Activated CD4-positive, alpha-beta T cell treated with anti-CD3 and anti-CD28 coated beads, Interleukin-2, amount 10 ng/mL, durations not matched to agents 7 days and 5 days (primary cell): ENCODE measurements around the gene MGAT4B. TPM values are rescaled to one million over a fixed set of nuclear protein-coding genes. Genes with fewer than 3 reads are reported as not detected.
"Not testable (repeated sequence)": the region's sequence is repeated elsewhere in the genome, so short reads cannot be mapped to it uniquely, and the experiment has no call there.

Experiments
- CTCF ChIA-PET: fragments of 350-600 bp; sonication (Branson Sonifier 250); formaldehyde crosslinking; loops from one replicate; lab custom pipeline; 2021; ENCODE audit warnings: antibody characterized with exemption; lab: Charles Lee
- POLR2A ChIA-PET: fragments of 350-600 bp; sonication (Branson Sonifier 250); formaldehyde crosslinking; loops from one replicate; lab custom pipeline; 2021; ENCODE audit warnings: antibody characterized with exemption; lab: Charles Lee
- DNase-seq: peaks from one replicate; pipeline ENCODE4 v3.0.0-alpha.2; 2020
- H3K27ac Mint-ChIP-seq: one replicate; pipeline ENCODE4 v1.8.0; 2021; ENCODE audit warnings: mild to moderate bottlenecking, moderate library complexity, mixed read lengths
- H3K27me3 Mint-ChIP-seq: one replicate; pipeline ENCODE4 v1.8.0; 2021; ENCODE audit warnings: mixed read lengths
- H3K36me3 Mint-ChIP-seq: one replicate; pipeline ENCODE4 v1.8.0; 2021; ENCODE audit warnings: low read depth, mixed read lengths
- H3K4me1 Mint-ChIP-seq: one replicate; pipeline ENCODE4 v1.8.0; 2021; ENCODE audit warnings: mixed read lengths
- H3K4me3 Mint-ChIP-seq: one replicate; pipeline ENCODE4 v1.8.0; 2021; ENCODE audit warnings: mild to moderate bottlenecking, moderate library complexity, mixed read lengths
- H3K9me3 Mint-ChIP-seq: one replicate; pipeline ENCODE4 v1.8.0; 2021; ENCODE audit warnings: mixed read lengths
- total RNA-seq, 2 experiments: library from RNA; stranded (reverse); gene quantifications; one replicate each; pipeline ENCODE4 v1.2.3, GENCODE V29; 2021

Gene MGAT4B
- total RNA-seq, 2 experiments from 2014 or later: 86.2 to 87.7 TPM

GRCh38 chr5:179795049-179795862 is 11.4 kb downstream of the MGAT4B start:
- DNase-seq: no peak
- H3K27me3 Mint-ChIP-seq: no peaks in the 10 kb centered on the region
- peak overlapping the region; percentile 52 for H3K4me3 Mint-ChIP-seq
- peak overlapping the region; percentile 46 for H3K27ac Mint-ChIP-seq
- CTCF ChIA-PET: interaction anchor here (0.6 to 0.7 kb wide), 3 partner anchors 14 to 56 kb away, joined by 3 to 4 read pairs (median 3); no protein-coding TSS in a partner anchor
- H3K4me1 Mint-ChIP-seq: peaks cover 35% of the 10 kb centered on the region
- H3K9me3 Mint-ChIP-seq: no peaks in the 10 kb centered on the region
- POLR2A ChIA-PET: interaction anchor here (0.6 kb wide), 1 partner anchor 109 kb away, joined by 3 read pairs; no protein-coding TSS in a partner anchor
- peaks cover 11% of the 10 kb centered on the region for H3K36me3 Mint-ChIP-seq

DNA sequence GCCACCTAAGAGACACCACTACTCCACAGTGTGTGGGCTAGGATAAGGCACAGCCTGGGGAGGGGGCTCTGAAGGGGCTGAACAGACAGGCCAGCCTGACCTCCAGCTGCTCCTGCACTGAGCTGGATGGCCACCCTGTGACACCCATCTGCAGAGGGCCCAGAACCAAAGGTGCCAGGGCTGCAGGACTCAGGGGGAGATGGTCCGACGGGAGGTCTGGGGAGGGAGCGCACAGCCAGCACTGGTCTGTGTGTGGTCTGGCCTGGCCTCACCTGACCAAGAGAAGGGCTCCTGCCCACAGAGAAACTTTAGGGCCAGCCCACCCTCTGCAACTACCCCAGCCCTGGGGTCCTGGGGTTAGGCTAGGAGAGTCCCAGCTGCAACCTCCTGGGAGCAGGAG is 12.1 kb downstream of the MGAT4B start:
- Mint-ChIP-seq H3K27me3 (no peaks in the 10 kb centered on the region), H3K36me3 (peaks cover 9% of the 10 kb centered on the region), H3K27ac (peak overlapping the region; percentile 25), H3K9me3 (no peaks in the 10 kb centered on the region), H3K4me3 (peak overlapping the region; percentile 52), H3K4me1 (peaks cover 35% of the 10 kb centered on the region)
- no peak for DNase-seq
- ChIA-PET POLR2A (interaction anchor here (0.6 kb wide), 1 partner anchor 110 kb away, joined by 3 read pairs; no protein-coding TSS in a partner anchor), CTCF (interaction anchor here (0.6 to 1.2 kb wide), 4 partner anchors 8 to 296 kb away, joined by 3 to 5 read pairs (median 3); no protein-coding TSS in a partner anchor)

GRCh38 chr5:179794171-179794570 is 12.5 kb downstream of the MGAT4B start:
- Mint-ChIP-seq H3K9me3 (no peaks in the 10 kb centered on the region), H3K36me3 (peaks cover 5% of the 10 kb centered on the region), H3K4me3 (peak overlapping the region; percentile 52), H3K27ac (peak overlapping the region; percentile 80), H3K27me3 (no peaks in the 10 kb centered on the region), H3K4me1 (peaks cover 35% of the 10 kb centered on the region)
- POLR2A ChIA-PET: interaction anchor here (0.6 kb wide), 1 partner anchor 225 kb away, joined by 4 read pairs; no protein-coding TSS in a partner anchor
- DNase-seq: no peak
- CTCF ChIA-PET: interaction anchor here (0.9 to 1.2 kb wide), 3 partner anchors 8 to 296 kb away, joined by 3 to 5 read pairs (median 3); no protein-coding TSS in a partner anchor

- peak within 1 kb of the TSS; percentile 80 for H3K27ac Mint-ChIP-seq
Observed at GRCh38 chr5:179793468-179794139, 13.1 kb downstream of the MGAT4B start, which contains the start of gene LTC4S. LTC4S (plus strand) TSS chr5:179793986; CDS start chr5:179794081, 95 bp downstream.

DNA sequence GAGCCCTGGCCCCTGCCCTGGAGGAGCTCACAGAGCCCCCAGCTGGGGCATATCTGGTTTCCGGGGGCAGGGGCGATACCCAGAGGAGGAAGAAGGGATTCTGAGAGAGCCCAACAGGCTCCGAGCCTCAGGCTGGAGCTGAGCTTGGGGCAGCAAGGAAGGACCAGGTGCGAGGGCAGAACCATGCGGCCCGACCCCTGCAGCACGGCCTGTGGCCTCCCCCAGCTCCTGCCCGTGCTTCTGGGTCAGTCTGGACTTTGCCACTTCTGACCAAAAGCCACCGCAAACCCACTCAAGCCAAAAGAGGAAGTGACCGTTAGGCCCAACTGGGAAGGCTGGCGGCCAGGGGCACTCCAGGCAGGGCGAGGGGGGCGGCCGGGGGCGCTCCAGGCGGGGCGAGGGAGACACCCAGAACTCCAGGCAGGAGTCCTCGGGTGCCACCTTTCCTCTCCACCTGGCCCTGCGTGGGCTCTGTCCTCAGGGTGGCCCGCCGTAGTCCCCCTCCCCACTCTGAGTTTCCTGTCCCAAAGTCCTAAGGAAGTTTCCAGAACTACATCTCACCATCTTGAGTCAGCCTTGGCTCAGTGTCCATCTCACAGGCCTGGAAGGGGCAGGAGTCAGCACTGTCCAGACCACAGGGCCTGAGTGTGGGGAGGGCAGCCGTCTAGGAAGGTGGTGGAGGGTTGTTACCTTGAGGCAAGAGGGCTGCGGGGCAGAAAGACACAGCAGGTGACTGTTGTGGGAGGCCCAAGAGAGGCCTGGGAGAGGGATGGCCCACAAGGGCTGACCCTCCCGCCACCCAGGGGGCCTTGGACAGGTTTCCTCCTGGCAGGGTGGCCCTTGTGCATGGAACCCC is 13.8 kb downstream of the MGAT4B start:
- ChIA-PET CTCF (interaction anchor here (0.8 to 2.1 kb wide), 6 partner anchors 9 to 35 kb away, joined by 3 to 13 read pairs (median 4); no protein-coding TSS in a partner anchor), POLR2A (no interaction called here)
- Mint-ChIP-seq H3K27ac (peak overlapping the region; percentile 80), H3K9me3 (no peaks in the 10 kb centered on the region), H3K36me3 (peaks cover 4% of the 10 kb centered on the region), H3K4me1 (peaks cover 35% of the 10 kb centered on the region), H3K27me3 (no peaks in the 10 kb centered on the region), H3K4me3 (no peak overlapping the region)
- DNase-seq: no peak

More at GRCh38 chr5:179793468-179794139, 13.1 kb downstream of the MGAT4B start, which contains the start of gene LTC4S:
- Mint-ChIP-seq H3K4me3 (peak within 1 kb of the TSS; percentile 52), H3K4me1 (peaks cover 35% of the 10 kb centered on the region), H3K27me3 (no peaks in the 10 kb centered on the region), H3K9me3 (no peaks in the 10 kb centered on the region), H3K36me3 (peaks cover 4% of the 10 kb centered on the region)
- CTCF ChIA-PET: interaction anchor here (0.8 to 1.2 kb wide), 4 partner anchors 9 to 297 kb away, joined by 3 to 5 read pairs (median 3); no protein-coding TSS in a partner anchor
- peak; percentile 58 for DNase-seq
- POLR2A ChIA-PET: interaction anchor here (0.6 kb wide), 1 partner anchor 224 kb away, joined by 4 read pairs; no protein-coding TSS in a partner anchor

GRCh38 chr5:179791881-179792611 is 14.6 kb downstream of the MGAT4B start:
- no peaks in the 10 kb centered on the region for H3K27me3 Mint-ChIP-seq
- POLR2A ChIA-PET: no interaction called here
- CTCF ChIA-PET: interaction anchor here (0.5 to 2.1 kb wide), 4 partner anchors 10 to 131 kb away, joined by 3 to 13 read pairs (median 4); no protein-coding TSS in a partner anchor
- no peak overlapping the region for H3K4me3 Mint-ChIP-seq
- no peak for DNase-seq
- H3K4me1 Mint-ChIP-seq: peaks cover 34% of the 10 kb centered on the region
- peak overlapping the region; percentile 62 for H3K27ac Mint-ChIP-seq
- no peaks in the 10 kb centered on the region for H3K9me3 Mint-ChIP-seq
- H3K36me3 Mint-ChIP-seq: peaks cover 4% of the 10 kb centered on the region

GRCh38 chr5:179789278-179789677 is 17.4 kb downstream of the MGAT4B start:
- H3K27me3 Mint-ChIP-seq, H3K4me3 Mint-ChIP-seq, H3K36me3 Mint-ChIP-seq, H3K27ac Mint-ChIP-seq, H3K9me3 Mint-ChIP-seq, POLR2A ChIA-PET, DNase-seq: not testable (repeated sequence)
- peaks cover 20% of the 10 kb centered on the region for H3K4me1 Mint-ChIP-seq
- CTCF ChIA-PET: interaction anchor here (1.0 kb wide), 1 partner anchor 86 kb away, joined by 3 read pairs; no protein-coding TSS in a partner anchor

- no peak for DNase-seq
- no peaks in the 10 kb centered on the region for H3K9me3 Mint-ChIP-seq
- ChIA-PET CTCF (no interaction called here), POLR2A (no interaction called here)
- no peak overlapping the region for H3K4me3 Mint-ChIP-seq
- no peaks in the 10 kb centered on the region for H3K27me3 Mint-ChIP-seq
- peaks cover 10% of the 10 kb centered on the region for H3K4me1 Mint-ChIP-seq
- no peaks in the 10 kb centered on the region for H3K36me3 Mint-ChIP-seq
- H3K27ac Mint-ChIP-seq: no peak overlapping the region
Observed at GRCh38 chr5:179788193-179788854, 18.3 kb downstream of the MGAT4B start.

GRCh38 chr5:179786861-179787260 is 19.8 kb downstream of the MGAT4B start:
- Mint-ChIP-seq H3K4me1 (no peaks in the 10 kb centered on the region), H3K27ac (no peak overlapping the region), H3K4me3 (no peak overlapping the region), H3K36me3 (no peaks in the 10 kb centered on the region), H3K27me3 (no peaks in the 10 kb centered on the region), H3K9me3 (no peaks in the 10 kb centered on the region)
- ChIA-PET POLR2A (no interaction called here), CTCF (no interaction called here)
- DNase-seq: no peak

DNA sequence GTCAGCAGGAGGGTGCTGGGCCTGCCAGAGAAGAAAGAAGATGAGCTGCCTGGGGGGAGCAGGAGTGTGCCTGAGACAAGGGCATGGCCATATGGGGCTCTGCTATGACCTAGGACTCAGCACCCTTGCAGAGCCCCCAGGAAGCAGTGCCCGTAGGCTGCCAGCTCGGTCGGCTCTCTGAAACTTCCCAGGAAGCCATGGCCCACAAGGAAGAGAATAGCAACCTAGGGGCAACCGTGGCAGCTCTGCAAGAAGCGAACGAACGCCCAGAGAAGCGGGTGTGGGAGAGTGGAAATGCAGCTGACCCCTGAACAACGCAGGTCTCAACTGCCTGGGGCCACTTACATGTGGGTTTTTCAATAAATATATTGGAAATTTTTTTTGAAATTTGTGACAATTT is 23.5 kb downstream of the MGAT4B start:
- Mint-ChIP-seq H3K27ac (no peak overlapping the region), H3K36me3 (peaks cover 10% of the 10 kb centered on the region), H3K27me3 (no peaks in the 10 kb centered on the region), H3K4me1 (no peaks in the 10 kb centered on the region), H3K4me3 (no peak overlapping the region), H3K9me3 (no peaks in the 10 kb centered on the region)
- ChIA-PET CTCF (interaction anchor here (0.6 to 2.3 kb wide), 2 partner anchors 21 to 94 kb away, joined by 3 to 9 read pairs; no protein-coding TSS in a partner anchor), POLR2A (no interaction called here)
- no peak for DNase-seq

- no peak overlapping the region for H3K4me3 Mint-ChIP-seq
- POLR2A ChIA-PET: no interaction called here
- H3K27me3 Mint-ChIP-seq: no peaks in the 10 kb centered on the region
- H3K4me1 Mint-ChIP-seq: no peaks in the 10 kb centered on the region
- H3K9me3 Mint-ChIP-seq: no peaks in the 10 kb centered on the region
- no peak for DNase-seq
- CTCF ChIA-PET: interaction anchor here (0.8 to 1.9 kb wide), 2 partner anchors 11 to 14 kb away, joined by 3 to 4 read pairs; no protein-coding TSS in a partner anchor
- H3K27ac Mint-ChIP-seq: no peak overlapping the region
- peaks cover 16% of the 10 kb centered on the region for H3K36me3 Mint-ChIP-seq
Observed at GRCh38 chr5:179781846-179782245, 24.8 kb downstream of the MGAT4B start.
